Breast epithelium (tissue), 4 donors: ENCODE measurements around the gene EML5. TPM values are rescaled to one million over a fixed set of nuclear protein-coding genes. Genes with fewer than 3 reads are reported as not detected.

ENCODE experiments used
- DNase-seq, 2 donors: peaks; one replicate each; pipeline ENCODE4 v3.0.0-alpha.2; 2019; ENCODE audit warnings: low spot score in 2 of 2
- H3K27ac ChIP-seq, 2 donors: fragments of 200-600 bp; sonication (generic) in 1 of 2; one replicate each; pipeline ENCODE4 v1.5.1; 2016 to 2019; ENCODE audit warnings: mild to moderate bottlenecking in 1 of 2
- H3K27me3 ChIP-seq, 2 donors: fragments of 200-600 bp; sonication (generic) in 1 of 2; one replicate each; pipeline versions ENCODE4 v1.5.1 to v1.6.0; 2017 to 2019; ENCODE audit warnings: control low read depth in 1 of 2, mild to moderate bottlenecking in 1 of 2
- H3K36me3 ChIP-seq: fragments of 200-600 bp; one replicate; pipeline ENCODE4 v1.5.1; 2019
- H3K4me1 ChIP-seq, 2 donors: fragments of 200-600 bp; sonication (generic); one replicate each; pipeline ENCODE4 v1.5.1; 2016 to 2019; ENCODE audit warnings: control low read depth in 1 of 2
- H3K4me3 ChIP-seq, 3 donors: fragments of 200-600 bp; sonication (generic); 1 replicate in 2 of 3; 2 replicates in 1 of 3; pipeline ENCODE4 v1.5.1; 2016 to 2019; ENCODE audit warnings: mild to moderate bottlenecking in 3 of 3, moderate library complexity in 2 of 3
- H3K9me3 ChIP-seq, 2 donors: fragments of 200-600 bp; sonication (generic) in 1 of 2; one replicate each; pipeline ENCODE4 v1.5.1; 2016 to 2019; ENCODE audit warnings: control low read depth in 1 of 2
- CTCF ChIP-seq, 3 donors: fragments of 450-650 bp; IDR thresholded peaks; one replicate each; pipeline ENCODE4 v1.5.1; 2016 to 2017; ENCODE audit warnings: antibody characterized with exemption in 3 of 3, mild to moderate bottlenecking in 3 of 3, moderate library complexity in 3 of 3
- POLR2A ChIP-seq: fragments of 450-650 bp; IDR thresholded peaks from one replicate; pipeline ENCODE4 v1.6.1; 2016; ENCODE audit warnings: antibody characterized with exemption, mild to moderate bottlenecking, moderate library complexity
- POLR2AphosphoS5 ChIP-seq, 3 donors: sonication (generic); formaldehyde crosslinking; IDR thresholded peaks; one replicate each; pipeline ENCODE4 v1.6.1; 2017; ENCODE audit warnings: antibody characterized with exemption in 3 of 3
- intact Hi-C: fragments of 100-400 bp; cut with DNase I; formaldehyde crosslinking; loops from one replicate; pipeline ENCODE4 v1.15.1; 2023; ENCODE audit warnings: low total_unique reads
- total RNA-seq, 3 donors: library from RNA; depleted of rRNA; stranded (reverse); fragments of >200 nt; gene quantifications; one replicate each; pipeline ENCODE4 v1.1.0, GENCODE V29; 2016

The EML5 gene
- total RNA-seq, 3 donors from 2014 or later: 0.96 to 5.6 (median 4.3) TPM

GRCh38 chr14:88592031-88592430 lies 200.7 kb downstream of the EML5 start:
- Histone ChIP-seq H3K4me1 (no peaks in the 10 kb centered on the region), H3K27ac (no peak overlapping the region), H3K9me3 (no peaks in the 10 kb centered on the region), H3K27me3 (no peaks in the 10 kb centered on the region), H3K36me3 (no peaks in the 10 kb centered on the region), H3K4me3 (no peak overlapping the region)
- DNase-seq: no peak
- intact Hi-C loops: no loop called here
- TF ChIP-seq CTCF (IDR thresholded peaks at IDR 0.05) (no peak), POLR2AphosphoS5 (IDR thresholded peaks at IDR 0.05) (no peak), POLR2A (no peak)

GRCh38 chr14:88590173-88590572 lies 202.6 kb downstream of the EML5 start:
- H3K27me3 ChIP-seq: no peaks in the 10 kb centered on the region
- intact Hi-C loops: no loop called here
- TF ChIP-seq CTCF (IDR thresholded peaks at IDR 0.05): no peak
- no peak overlapping the region for H3K27ac ChIP-seq
- no peak overlapping the region for H3K4me3 ChIP-seq
- H3K4me1 ChIP-seq: no peaks in the 10 kb centered on the region
- no peaks in the 10 kb centered on the region for H3K9me3 ChIP-seq
- no peak for DNase-seq
- no peaks in the 10 kb centered on the region for H3K36me3 ChIP-seq

- no peaks in the 10 kb centered on the region for H3K27me3 ChIP-seq
- no peak for TF ChIP-seq POLR2AphosphoS5 (IDR thresholded peaks at IDR 0.05)
- TF ChIP-seq POLR2A: no peak
- no peak for TF ChIP-seq CTCF (IDR thresholded peaks at IDR 0.05)
- no peak for DNase-seq
- intact Hi-C loops: no loop called here
- H3K27ac ChIP-seq: no peak overlapping the region
- H3K4me1 ChIP-seq: no peaks in the 10 kb centered on the region
- peaks cover 6% of the 10 kb centered on the region for H3K36me3 ChIP-seq
- no peak overlapping the region for H3K4me3 ChIP-seq
- H3K9me3 ChIP-seq: no peaks in the 10 kb centered on the region
Observed at GRCh38 chr14:88588081-88588480, 204.7 kb downstream of the EML5 start.

DNA sequence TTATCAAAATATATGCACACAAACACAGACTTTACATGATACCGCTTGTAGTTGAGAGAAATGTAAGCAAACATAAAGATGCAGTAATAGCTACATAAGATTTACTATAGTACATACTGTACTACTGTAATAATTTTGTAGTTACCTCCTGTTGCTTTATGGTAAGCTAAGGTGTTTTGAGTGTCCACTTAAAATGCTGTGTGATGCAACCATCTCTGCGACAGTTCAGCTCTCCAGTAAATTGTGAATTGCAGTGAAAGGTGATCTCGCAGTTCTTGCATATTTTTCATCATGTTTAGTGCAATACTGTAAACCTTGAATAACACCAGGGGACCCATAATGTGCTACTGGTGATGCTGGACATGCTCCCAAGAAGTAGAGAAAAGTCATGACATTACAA lies 208.3 kb downstream of the EML5 start:
- TF ChIP-seq POLR2A: no peak
- TF ChIP-seq POLR2AphosphoS5 (IDR thresholded peaks at IDR 0.05): no peak
- no peak for TF ChIP-seq CTCF (IDR thresholded peaks at IDR 0.05)
- intact Hi-C loops: loop anchor here (5.0 kb wide), 1 partner anchor 253 kb away; no protein-coding TSS in a partner anchor
- DNase-seq: no peak
- Histone ChIP-seq H3K27ac (no peak overlapping the region), H3K27me3 (no peaks in the 10 kb centered on the region), H3K4me3 (no peak overlapping the region), H3K4me1 (no peaks in the 10 kb centered on the region), H3K36me3 (peaks cover 6% of the 10 kb centered on the region), H3K9me3 (no peaks in the 10 kb centered on the region)

DNA sequence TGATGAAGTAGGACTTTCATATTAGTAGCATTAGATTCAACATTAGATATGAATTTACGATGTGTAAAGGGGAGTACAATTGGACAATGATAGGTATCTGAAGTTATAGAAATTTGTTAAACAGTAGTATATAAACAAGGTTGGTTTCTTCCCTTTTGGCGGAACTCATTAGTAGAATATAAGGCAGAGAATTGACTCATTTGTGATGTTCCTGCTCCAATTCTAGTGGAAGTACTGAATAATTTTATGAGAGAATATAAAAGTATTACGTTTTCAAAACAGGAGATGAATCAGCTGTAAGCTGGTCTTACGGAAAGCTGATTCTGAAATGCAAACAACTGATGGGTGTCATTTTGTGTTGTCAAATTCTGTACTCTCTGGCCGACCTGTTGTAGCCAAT lies 216.5 kb downstream of the EML5 start:
- no peaks in the 10 kb centered on the region for H3K27me3 ChIP-seq
- no peak for DNase-seq
- TF ChIP-seq POLR2A: no peak
- TF ChIP-seq CTCF (IDR thresholded peaks at IDR 0.05): no peak
- TF ChIP-seq POLR2AphosphoS5 (IDR thresholded peaks at IDR 0.05): no peak
- H3K4me3 ChIP-seq: no peak overlapping the region
- H3K4me1 ChIP-seq: no peaks in the 10 kb centered on the region
- H3K27ac ChIP-seq: no peak overlapping the region
- H3K9me3 ChIP-seq: no peaks in the 10 kb centered on the region
- H3K36me3 ChIP-seq: peaks cover 18% of the 10 kb centered on the region
- intact Hi-C loops: no loop called here
